GM12878 (cell line): ENCODE measurements around the gene GTPBP4. TPM values are rescaled to one million over a fixed set of nuclear protein-coding genes. Genes with fewer than 3 reads are reported as not detected.

Source experiments
- ATAC-seq: fragments of 200-7000 bp; cut with Tn5 transposase; 3 replicates; pipeline ENCODE4 v1.9.1; 2020; ENCODE audit warnings: mild to moderate bottlenecking, moderate library complexity
- BruUV-seq: library from RNA; stranded (reverse); fragments of 400-500 nt; replicated peaks from 2 replicates; lab custom pipeline; 2021; lab: Mats Ljungman, UMichigan
- CTCF ChIA-PET: fragments of 300-600 bp; sonication (Branson Sonifier 250); formaldehyde crosslinking; extraction: SDS; loops from one replicate; lab custom pipeline; 2021; ENCODE audit warnings: inconsistent platforms; lab: Yijun Ruan, JAX
- POLR2A ChIA-PET: fragments of 350-600 bp; formaldehyde crosslinking; extraction: SDS; loops from one replicate; lab custom pipeline; 2021; ENCODE audit warnings: inconsistent platforms; lab: Charles Lee
- RAD21 ChIA-PET: fragments of 300-600 bp; sonication (Branson Sonifier 250); formaldehyde crosslinking; loops from one replicate; lab custom pipeline; 2023; ENCODE audit warnings: antibody characterized with exemption; ENCODE audit not compliant: unreplicated experiment; lab: Charles Lee
- SMC1A ChIA-PET: fragments of 300-600 bp; sonication (Branson Sonifier 250); formaldehyde crosslinking; loops from one replicate; lab custom pipeline; 2023; ENCODE audit not compliant: unreplicated experiment, uncharacterized antibody; lab: Charles Lee
- DNase-seq: peaks from one replicate; pipeline ENCODE4 v3.0.0-alpha.2; 2011; ENCODE audit warnings: low read depth, low spot score
- FAIRE-seq: peaks from 3 replicates; lab custom pipeline; 2011; peaks lifted over from hg19 to GRCh38; lab: Jason Lieb, UNC
- H2AFZ ChIP-seq: 2 replicates; pipeline ENCODE4 v1.6.0; 2011; ENCODE audit warnings: low read depth, low read length, control low read depth; ENCODE audit not compliant: control insufficient read depth
- H3K27ac ChIP-seq: 2 replicates; pipeline ENCODE4 v1.5.1; 2011; ENCODE audit warnings: control low read depth; ENCODE audit not compliant: control insufficient read depth, insufficient read depth
- H3K27me3 ChIP-seq, 2 experiments: replicated peaks in 1 of 2; 2 replicates each; pipeline versions ENCODE4 v1.6.0 to v1.6.1; 2011; ENCODE audit warnings: low read length in 1 of 2; ENCODE audit not compliant: control insufficient read depth in 2 of 2, insufficient read depth in 2 of 2
- H3K36me3 ChIP-seq, 2 experiments: 2 replicates each; pipeline ENCODE4 v1.5.1; 2011; ENCODE audit warnings: low read length in 1 of 2; ENCODE audit not compliant: control insufficient read depth in 2 of 2, insufficient read depth in 2 of 2
- H3K4me1 ChIP-seq: 2 replicates; pipeline ENCODE4 v1.6.1; 2011; ENCODE audit warnings: mild to moderate bottlenecking, low read length, moderate library complexity, mixed read lengths; ENCODE audit not compliant: control insufficient read depth, insufficient read depth
- H3K4me2 ChIP-seq: 2 replicates; pipeline ENCODE4 v1.6.0; 2011; ENCODE audit warnings: control low read depth; ENCODE audit not compliant: control insufficient read depth, insufficient read depth
- H3K4me3 ChIP-seq: fragments of 200-600 bp; sonication (generic); 2 replicates; pipeline ENCODE4 v1.5.1; 2016
- H3K79me2 ChIP-seq: 2 replicates; pipeline ENCODE4 v1.6.0; 2011; ENCODE audit warnings: low read length; ENCODE audit not compliant: control insufficient read depth, insufficient read depth
- H3K9ac ChIP-seq: 2 replicates; pipeline ENCODE4 v1.8.0; 2011; ENCODE audit warnings: low read length, control low read depth, mixed read lengths; ENCODE audit not compliant: control insufficient read depth, insufficient read depth
- H3K9me3 ChIP-seq: replicated peaks from 3 replicates; pipeline ENCODE4 v1.5.1; 2011; ENCODE audit warnings: mild to moderate bottlenecking, low read length; ENCODE audit not compliant: control insufficient read depth, insufficient read depth
- H4K20me1 ChIP-seq: 2 replicates; pipeline ENCODE4 v1.6.0; 2011; ENCODE audit not compliant: control insufficient read depth, insufficient read depth
- CHD1 ChIP-seq: IDR thresholded peaks from 2 replicates; pipeline ENCODE4 v1.6.1; 2012; ENCODE audit warnings: low read depth, low read length, improper control_type of control experiment
- HDAC2 ChIP-seq: fragments of 200-600 bp; sonication (generic); IDR thresholded peaks from 2 replicates; pipeline ENCODE4 v1.6.1; 2017
- HSF1 ChIP-seq: fragments of 150-350 bp; IDR thresholded peaks from 2 replicates; pipeline ENCODE4 v1.6.1; 2014; ENCODE audit warnings: mild to moderate bottlenecking, low read depth, low read length
- IRF4 ChIP-seq: IDR thresholded peaks from 2 replicates; pipeline ENCODE4 v1.6.1; 2011; ENCODE audit warnings: low read depth, low read length
- KAT2A ChIP-seq: conservative IDR thresholded peaks from 2 replicates; pipeline ENCODE4 v1.6.1; 2011; ENCODE audit warnings: low read depth, low read length; ENCODE audit not compliant: control insufficient read depth
- MAX ChIP-seq: IDR thresholded peaks from 2 replicates; pipeline ENCODE4 v1.6.1; 2012; ENCODE audit warnings: low read depth, low read length, improper control_type of control experiment
- NR2C2 ChIP-seq: IDR thresholded peaks from 2 replicates; pipeline ENCODE4 v1.6.1; 2011; ENCODE audit warnings: borderline replicate concordance, low read depth; ENCODE audit not compliant: control insufficient read depth, insufficient read length
- PAX5 ChIP-seq: IDR thresholded peaks from 2 replicates; pipeline ENCODE4 v1.6.1; 2011; ENCODE audit warnings: low read depth, low read length, borderline replicate concordance
- REST ChIP-seq: IDR thresholded peaks from 2 replicates; pipeline ENCODE4 v1.6.1; 2012; ENCODE audit warnings: mild to moderate bottlenecking, low read depth, low read length
- SMC3 ChIP-seq: IDR thresholded peaks from 2 replicates; pipeline ENCODE4 v1.6.1; 2011; ENCODE audit warnings: low read length, improper control_type of control experiment, borderline replicate concordance
- SP1 ChIP-seq: IDR thresholded peaks from one replicate; pipeline ENCODE4 v1.6.1; 2011; ENCODE audit warnings: low read depth, low read length
- SRF ChIP-seq, 2 experiments: IDR thresholded peaks; 2 replicates each; pipeline ENCODE4 v1.6.1; 2011; ENCODE audit warnings: low read depth in 2 of 2, low read length in 2 of 2, mild to moderate bottlenecking in 1 of 2, moderate library complexity in 1 of 2
- TARDBP ChIP-seq: IDR thresholded peaks from 2 replicates; pipeline ENCODE4 v1.6.1; 2016; ENCODE audit warnings: borderline replicate concordance
- TCF3 ChIP-seq: IDR thresholded peaks from 2 replicates; pipeline ENCODE4 v1.6.1; 2012; ENCODE audit warnings: low read depth, mild to moderate bottlenecking, low read length, borderline replicate concordance; ENCODE audit not compliant: insufficient read depth
- ZBTB33 ChIP-seq: fragments of 450-650 bp; IDR thresholded peaks from 2 replicates; pipeline ENCODE4 v1.6.1; 2017; ENCODE audit warnings: mild to moderate bottlenecking
- WGBS: methylation state at CpG from one replicate; pipeline ENCODE4 v1.1.6; 2016; ENCODE audit warnings: low lambda C conversion rate; ENCODE audit not compliant: insufficient replicate concordance, insufficient coverage; ENCODE audit errors: missing lambda C conversion rate; 5-methylcytosine and 5-hydroxymethylcytosine counted together
- in situ Hi-C: fragments of 300-500 bp; cut with MboI; formaldehyde crosslinking; loops from 9 replicates; pipeline ENCODE4 v1.14.3; 2018; ENCODE audit warnings: mixed read lengths
- intact Hi-C: fragments of 100-400 bp; cut with micrococcal nuclease; formaldehyde crosslinking; loops from one replicate; pipeline ENCODE4 v1.14.2; 2022; ENCODE audit not compliant: unreplicated experiment
- polyA plus RNA-seq, 11 experiments: library from polyadenylated mRNA; depleted of rRNA in 4 of 11; unstranded in 6 of 11; stranded (reverse) in 5 of 11; fragments of >200 nt; fragmentation: Nextera tagmentation in 4 of 11; fragmentation: Illumina TruSeq in 1 of 11; extraction: Ambion mirVana in 4 of 11; extraction: Trizol in 1 of 11; gene quantifications; 1 replicate in 1 of 11; 2 replicates in 10 of 11; pipeline versions ENCODE4 v1.2.1 to v1.2.3, GENCODE V29; 2011 to 2016; ENCODE audit warnings: inconsistent platforms in 2 of 11, missing spikeins in 2 of 11, low read depth in 1 of 11
- total RNA-seq, 4 experiments: library from RNA; depleted of rRNA in 3 of 4; stranded (reverse); fragments of >200 nt in 3 of 4; fragmentation: Illumina TruSeq in 1 of 4; extraction: Trizol in 1 of 4; gene quantifications; 2 replicates each; pipeline versions ENCODE4 v1.2.1 to v1.2.3, GENCODE V29; 2013 to 2021

Gene GTPBP4
- total and polyA plus RNA-seq, 10 of the 15 experiments (the other 5 are each of a cell fraction or from before 2014, with no cell fraction given), result 58.5 to 118 (median 71.4) TPM

GRCh38 chr10:963655-964054 is 24.6 kb upstream of the GTPBP4 start (continued):
- TF ChIP-seq REST, result no peak

- Histone ChIP-seq H4K20me1 (no peaks in the 10 kb centered on the region), H3K36me3 (no peaks in the 10 kb centered on the region), H3K27ac (no peak overlapping the region), H3K79me2 (no peaks in the 10 kb centered on the region), H3K27me3 (no peaks in the 10 kb centered on the region), H3K4me3 (no peak overlapping the region), H3K4me1 (no peaks in the 10 kb centered on the region), H3K9me3 (no peaks in the 10 kb centered on the region), H2AFZ (no peak overlapping the region), H3K4me2 (no peak overlapping the region), H3K9ac (no peak overlapping the region)
- CTCF ChIA-PET, result no interaction called here
- FAIRE-seq (no peak), DNase-seq (no peak), ATAC-seq (no peak)
- intact Hi-C loops, result no loop called here
- BruUV-seq, result no TSS peak
- no peak for TF ChIP-seq TCF3
- no peak for TF ChIP-seq PAX5
- TF ChIP-seq CHD1, result no peak
- TF ChIP-seq MAX, result no peak
- no peak for TF ChIP-seq SP1
- TF ChIP-seq SRF (IDR thresholded peaks at IDR 0.05; ENCODE audit: low read depth in 2 of 2, low read length in 2 of 2), result no peak
- TF ChIP-seq ZBTB33, result no peak
- TF ChIP-seq HDAC2, result no peak
- TF ChIP-seq NR2C2, result no peak
- TF ChIP-seq HSF1, result no peak
- TF ChIP-seq IRF4, result no peak
- no peak for TF ChIP-seq TARDBP
- TF ChIP-seq SMC3, result no peak
- TF ChIP-seq KAT2A, result no peak
- RAD21 ChIA-PET, result no interaction called here
- POLR2A ChIA-PET, result no interaction called here
- SMC1A ChIA-PET, result no interaction called here
- WGBS, result 61% methylated on average over 15 of the region's 15 CpGs
- in situ Hi-C loops, result no loop called here
Observed at GRCh38 chr10:964321-964987, 23.8 kb upstream of the GTPBP4 start.
